ENCODE results near the gene TUBG1. TPM values are rescaled to one million over a fixed set of nuclear protein-coding genes. Genes with fewer than 3 reads are reported as not detected.
A peak's percentile ranks its signal among the peaks of the same experiment; 100 is the strongest.

Gene TUBG1
- total and polyA plus RNA-seq, 9 donors: 11.3 to 41.2 (median 25.1) TPM

- Histone ChIP-seq H3K4me1 (ENCODE audit: insufficient read depth) (peaks cover 4% of the 10 kb centered on the region), H3K36me3 (no peaks in the 10 kb centered on the region), H3K27me3 (no peaks in the 10 kb centered on the region), H3K27ac (no peak overlapping the region), H3K9me3 (no peaks in the 10 kb centered on the region), H3K4me3 (no peak overlapping the region)
- 85% methylated on average over 10 of the region's 10 CpGs for WGBS, 3 donors
- TF ChIP-seq POLR2A (IDR thresholded peaks at IDR 0.05) (no peak), EP300 (IDR thresholded peaks at IDR 0.05) (no peak)
- TF ChIP-seq, protein P1, sequence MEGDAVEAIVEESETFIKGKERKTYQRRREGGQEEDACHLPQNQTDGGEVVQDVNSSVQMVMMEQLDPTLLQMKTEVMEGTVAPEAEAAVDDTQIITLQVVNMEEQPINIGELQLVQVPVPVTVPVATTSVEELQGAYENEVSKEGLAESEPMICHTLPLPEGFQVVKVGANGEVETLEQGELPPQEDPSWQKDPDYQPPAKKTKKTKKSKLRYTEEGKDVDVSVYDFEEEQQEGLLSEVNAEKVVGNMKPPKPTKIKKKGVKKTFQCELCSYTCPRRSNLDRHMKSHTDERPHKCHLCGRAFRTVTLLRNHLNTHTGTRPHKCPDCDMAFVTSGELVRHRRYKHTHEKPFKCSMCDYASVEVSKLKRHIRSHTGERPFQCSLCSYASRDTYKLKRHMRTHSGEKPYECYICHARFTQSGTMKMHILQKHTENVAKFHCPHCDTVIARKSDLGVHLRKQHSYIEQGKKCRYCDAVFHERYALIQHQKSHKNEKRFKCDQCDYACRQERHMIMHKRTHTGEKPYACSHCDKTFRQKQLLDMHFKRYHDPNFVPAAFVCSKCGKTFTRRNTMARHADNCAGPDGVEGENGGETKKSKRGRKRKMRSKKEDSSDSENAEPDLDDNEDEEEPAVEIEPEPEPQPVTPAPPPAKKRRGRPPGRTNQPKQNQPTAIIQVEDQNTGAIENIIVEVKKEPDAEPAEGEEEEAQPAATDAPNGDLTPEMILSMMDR (IDR thresholded peaks at IDR 0.05): no peak
- DNase-seq: peak in 1 of 5 donors; percentile 22
- intact Hi-C loops (cut with DNase I): loop anchor here in 2 of 4 donors (5.0 to 10.0 kb wide), 3 partner anchors 180 to 243 kb away; partner anchors contain the start of genes RAMP2 (in 2 of the 2) and BECN1 (in 1 of the 2)
Measured at GRCh38 chr17:42581744-42582270, 27.7 kb upstream of the TUBG1 start.

GRCh38 chr17:42584880-42585279 is 24.6 kb upstream of the TUBG1 start:
- WGBS, 3 donors: 76 to 87% (median 86%) methylated on average over 9 of the region's 9 CpGs
- Histone ChIP-seq H3K36me3 (no peaks in the 10 kb centered on the region), H3K4me3 (no peak overlapping the region), H3K27me3 (no peaks in the 10 kb centered on the region), H3K4me1 (ENCODE audit: insufficient read depth) (peaks cover 2% of the 10 kb centered on the region), H3K9me3 (no peaks in the 10 kb centered on the region), H3K27ac (no peak overlapping the region)
- peak in 1 of 5 donors; percentile 19 for DNase-seq
- TF ChIP-seq, protein P1 (IDR thresholded peaks at IDR 0.05): no peak
- no peak for TF ChIP-seq POLR2A (IDR thresholded peaks at IDR 0.05)
- TF ChIP-seq EP300 (IDR thresholded peaks at IDR 0.05): no peak
- intact Hi-C loops (cut with DNase I): loop anchor here in 2 of 4 donors (5.0 to 10.0 kb wide), 3 partner anchors 177 to 240 kb away; partner anchors contain the start of genes RAMP2 (in 2 of the 2) and BECN1 (in 1 of the 2)

DNA sequence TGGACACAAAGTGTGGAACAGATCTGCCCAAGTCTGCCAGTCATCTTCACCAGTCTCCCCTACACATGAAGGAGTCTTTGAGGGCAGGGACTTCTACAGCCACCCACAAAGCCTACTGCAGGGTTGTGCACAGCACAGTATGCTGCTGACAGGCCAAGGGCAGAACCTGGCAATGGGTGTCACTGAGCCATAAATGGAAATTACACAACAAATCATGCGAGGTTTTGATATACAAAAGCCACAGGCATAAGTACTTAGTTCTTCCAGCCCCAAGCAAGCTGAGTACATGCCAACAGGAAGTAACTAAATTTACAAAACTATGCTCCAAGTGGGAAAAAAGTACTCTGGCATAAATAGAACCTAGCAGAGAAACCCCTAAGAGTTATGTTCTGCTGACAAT is 24.1 kb upstream of the TUBG1 start:
- intact Hi-C loops (cut with DNase I): loop anchor here in 2 of 4 donors (10.0 kb wide), 2 partner anchors 179 to 239 kb away; partner anchors contain the start of genes BECN1 (in 1 of the 2) and RAMP2 (in 1 of the 2)
- DNase-seq: no peak
- H3K27ac ChIP-seq: no peak overlapping the region
- H3K27me3 ChIP-seq: no peaks in the 10 kb centered on the region
- no peaks in the 10 kb centered on the region for H3K9me3 ChIP-seq
- WGBS, 3 donors: 22 to 29% (median 25%) methylated on average over 1 of the region's 1 CpG
- H3K4me3 ChIP-seq: no peak overlapping the region
- peaks cover 2% of the 10 kb centered on the region for H3K4me1 ChIP-seq (ENCODE audit: insufficient read depth)
- TF ChIP-seq POLR2A (IDR thresholded peaks at IDR 0.05) (no peak), EP300 (IDR thresholded peaks at IDR 0.05) (no peak)
- TF ChIP-seq, protein P1 (IDR thresholded peaks at IDR 0.05): no peak
- H3K36me3 ChIP-seq: no peaks in the 10 kb centered on the region

DNA sequence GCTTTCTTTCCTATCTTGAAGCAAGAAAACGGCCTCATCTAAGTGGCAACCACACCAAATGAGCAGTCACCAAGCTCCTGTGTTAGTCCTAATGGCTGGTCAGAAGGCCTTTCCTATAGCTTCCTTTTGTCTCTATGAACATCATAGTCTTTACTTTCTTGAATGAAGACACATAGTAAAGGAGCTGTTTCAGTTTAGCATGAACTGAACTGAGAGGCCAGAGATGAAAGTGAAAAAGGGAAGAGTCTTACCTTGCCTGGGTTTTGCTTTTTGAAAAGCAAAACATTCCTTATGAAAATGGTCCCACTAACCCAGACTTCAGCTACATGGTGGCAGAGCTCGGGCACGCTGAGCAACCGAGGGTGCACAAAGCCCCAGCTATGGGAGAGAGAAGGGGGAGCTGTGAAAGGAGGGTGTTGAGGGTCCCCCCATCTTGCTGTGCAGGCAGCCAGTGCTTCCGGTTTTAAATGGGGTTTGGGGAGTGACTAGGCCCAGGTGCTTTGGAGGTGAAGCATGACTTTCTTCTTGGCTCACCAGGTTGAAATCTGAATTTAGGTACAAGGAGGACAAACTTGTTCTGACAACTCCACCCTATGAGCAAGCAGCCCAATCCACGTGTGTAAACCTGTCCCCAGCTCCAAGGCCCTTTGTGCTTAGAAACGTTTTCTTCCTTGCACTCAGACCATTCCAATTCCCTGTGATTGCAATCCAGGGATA is 22.8 kb upstream of the TUBG1 start:
- 60 to 66% (median 61%) methylated on average over 7 of the region's 7 CpGs for WGBS, 3 donors
- Histone ChIP-seq H3K9me3 (no peaks in the 10 kb centered on the region), H3K4me3 (no peak overlapping the region), H3K36me3 (no peaks in the 10 kb centered on the region), H3K27ac (no peak overlapping the region), H3K4me1 (ENCODE audit: insufficient read depth) (peaks cover 2% of the 10 kb centered on the region), H3K27me3 (no peaks in the 10 kb centered on the region)
- intact Hi-C loops (cut with DNase I): loop anchor here in 2 of 4 donors (10.0 kb wide), 2 partner anchors 178 to 238 kb away; partner anchors contain the start of genes BECN1 (in 1 of the 2) and RAMP2 (in 1 of the 2)
- TF ChIP-seq, protein P1 (IDR thresholded peaks at IDR 0.05): no peak
- no peak for TF ChIP-seq EP300 (IDR thresholded peaks at IDR 0.05)
- TF ChIP-seq POLR2A (IDR thresholded peaks at IDR 0.05): no peak
- peak in 1 of 5 donors; percentile 3 for DNase-seq
